ENCODE results near the gene ALDOA.

DNA sequence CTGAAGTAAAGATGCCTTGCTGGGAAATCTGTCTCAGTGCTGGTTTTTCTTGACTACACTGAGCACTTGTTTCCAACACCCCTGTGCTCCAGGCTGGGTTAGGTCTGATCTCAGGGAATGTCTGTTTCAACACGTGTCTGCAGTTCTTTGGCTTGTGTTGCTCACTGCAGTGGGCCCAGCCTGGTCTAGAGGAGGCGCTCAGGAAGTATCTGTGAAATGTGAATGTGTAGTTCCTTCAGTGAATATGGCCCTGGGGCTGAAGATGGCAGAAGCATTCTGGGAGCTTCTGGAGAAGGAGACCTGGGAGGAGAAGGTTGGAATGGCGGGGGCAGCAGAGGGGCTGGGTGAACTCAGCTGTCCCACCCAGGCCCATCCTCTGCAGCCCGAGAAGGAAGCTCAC lies 38.5 kb downstream of the ALDOA start:
- no peak for TF ChIP-seq POLR2A (IDR thresholded peaks at IDR 0.05)
- TF ChIP-seq, protein P1, sequence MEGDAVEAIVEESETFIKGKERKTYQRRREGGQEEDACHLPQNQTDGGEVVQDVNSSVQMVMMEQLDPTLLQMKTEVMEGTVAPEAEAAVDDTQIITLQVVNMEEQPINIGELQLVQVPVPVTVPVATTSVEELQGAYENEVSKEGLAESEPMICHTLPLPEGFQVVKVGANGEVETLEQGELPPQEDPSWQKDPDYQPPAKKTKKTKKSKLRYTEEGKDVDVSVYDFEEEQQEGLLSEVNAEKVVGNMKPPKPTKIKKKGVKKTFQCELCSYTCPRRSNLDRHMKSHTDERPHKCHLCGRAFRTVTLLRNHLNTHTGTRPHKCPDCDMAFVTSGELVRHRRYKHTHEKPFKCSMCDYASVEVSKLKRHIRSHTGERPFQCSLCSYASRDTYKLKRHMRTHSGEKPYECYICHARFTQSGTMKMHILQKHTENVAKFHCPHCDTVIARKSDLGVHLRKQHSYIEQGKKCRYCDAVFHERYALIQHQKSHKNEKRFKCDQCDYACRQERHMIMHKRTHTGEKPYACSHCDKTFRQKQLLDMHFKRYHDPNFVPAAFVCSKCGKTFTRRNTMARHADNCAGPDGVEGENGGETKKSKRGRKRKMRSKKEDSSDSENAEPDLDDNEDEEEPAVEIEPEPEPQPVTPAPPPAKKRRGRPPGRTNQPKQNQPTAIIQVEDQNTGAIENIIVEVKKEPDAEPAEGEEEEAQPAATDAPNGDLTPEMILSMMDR (IDR thresholded peaks at IDR 0.05): no peak
